ENCODE results near the gene BDH2.

Gene BDH2

DNA sequence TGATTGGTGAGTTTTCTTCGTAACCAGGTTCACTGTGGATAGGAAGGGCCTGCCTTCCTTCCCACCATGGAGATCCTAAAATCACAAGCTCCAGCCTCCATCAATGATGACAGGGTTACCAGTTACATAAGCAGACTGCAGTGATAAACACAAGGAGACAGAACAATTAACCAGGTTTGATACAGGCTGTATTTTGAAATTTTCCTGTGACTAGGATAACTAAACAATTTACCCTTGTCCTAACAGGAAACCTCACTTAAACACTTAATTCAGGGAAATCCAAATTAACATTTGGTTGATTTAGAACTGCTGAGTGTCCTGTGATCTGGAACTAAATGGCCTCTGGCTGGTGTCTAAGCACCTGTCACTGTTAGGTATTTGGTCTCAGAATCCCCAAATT is 20.0 kb downstream of the BDH2 start:
- DNase-seq = no peak

DNA sequence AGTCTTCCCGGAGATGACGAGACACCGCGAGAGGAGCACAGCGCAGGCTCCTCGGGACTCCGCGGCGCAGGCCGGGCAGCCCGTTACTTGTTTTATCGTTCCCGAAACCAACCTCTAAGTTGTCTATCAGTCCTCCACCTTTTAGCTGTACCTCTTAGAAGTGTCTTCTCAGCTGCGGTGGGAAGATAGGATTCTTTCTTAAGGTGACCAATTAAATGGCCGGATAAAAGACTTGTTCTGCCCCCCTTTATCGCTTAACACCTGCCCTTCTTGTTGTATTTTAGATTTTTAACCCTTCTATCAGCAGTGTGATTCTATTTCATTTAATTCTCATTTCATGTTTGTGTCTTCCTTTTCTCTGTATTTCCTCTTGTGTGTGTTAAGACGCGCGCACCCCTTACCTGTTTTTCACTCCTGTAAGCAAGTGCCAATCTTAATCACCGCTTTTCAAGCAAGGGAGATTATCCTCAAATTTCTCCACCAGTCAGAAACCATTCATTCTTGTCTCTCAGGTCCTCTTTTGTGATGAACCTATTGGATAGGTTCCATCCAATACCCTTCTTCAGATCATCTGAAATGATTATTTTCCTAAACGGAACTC is 22.8 kb downstream of the BDH2 start, which contains the start of gene SLC9B2:
TSS of gene SLC9B2 (minus strand) at position 15 of the 601 bp plus-strand sequence. CDS start 9,211 bp downstream, outside the sequence.
- DNase-seq = no peak

- DNase-seq = peak; percentile 19
These were observed 23.5 kb downstream of the BDH2 start for GRCh38 chr4:103075894-103076746.

DNA sequence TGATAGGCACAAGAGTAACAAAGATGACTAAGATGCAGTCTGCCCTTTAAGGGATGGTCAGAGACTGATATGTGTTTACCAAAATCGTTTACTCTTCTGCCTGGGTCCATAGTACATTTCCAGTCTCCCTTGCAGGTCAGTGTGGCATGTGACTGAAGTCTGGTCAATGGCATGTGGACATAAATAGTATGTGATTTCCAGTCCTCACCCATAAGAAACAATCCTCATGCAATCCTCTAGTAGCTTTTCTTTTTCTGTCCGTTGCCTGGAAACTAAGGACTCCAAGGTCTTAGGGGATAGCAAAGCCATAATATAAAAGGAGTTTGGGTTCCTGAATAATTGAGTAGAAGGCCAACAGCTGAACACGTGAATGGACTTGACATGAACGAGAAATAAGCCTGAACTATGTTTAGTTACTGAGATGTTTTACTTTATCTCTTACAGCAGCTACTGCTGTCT is 24.2 kb downstream of the BDH2 start:
- no peak for DNase-seq

- no peak for DNase-seq
These were observed 24.7 kb downstream of the BDH2 start for GRCh38 chr4:103074744-103075434.

DNA sequence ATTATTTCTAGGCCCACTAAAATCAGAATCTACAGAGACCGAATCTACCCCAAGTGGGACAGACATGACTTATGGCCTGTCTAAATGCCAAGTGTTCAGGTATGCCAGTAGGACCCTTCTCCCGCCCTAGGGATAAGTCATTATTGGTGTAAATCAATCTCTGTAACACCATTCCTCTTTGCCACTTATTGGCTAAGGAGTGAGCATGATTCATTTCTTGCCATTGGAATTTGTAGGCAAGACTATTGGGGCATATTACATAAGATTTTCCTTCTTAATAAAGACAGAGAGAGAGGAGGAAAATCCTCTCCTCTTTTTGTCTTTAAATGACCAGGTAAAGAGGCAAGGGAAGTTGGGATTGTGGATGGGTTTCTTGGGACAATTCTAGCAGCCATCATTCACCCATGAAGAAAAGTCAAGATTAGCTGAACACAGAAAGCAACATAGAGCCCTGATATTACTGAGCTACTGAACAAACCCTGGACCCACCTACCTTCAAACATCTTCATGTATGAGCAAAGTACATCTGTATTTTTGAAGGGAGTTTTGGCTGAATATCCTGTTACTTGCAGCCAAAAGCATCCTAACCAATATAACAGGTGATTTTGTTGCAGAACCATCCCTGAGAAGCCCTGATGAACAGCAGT is 25.7 kb downstream of the BDH2 start:
- no peak for DNase-seq

DNA sequence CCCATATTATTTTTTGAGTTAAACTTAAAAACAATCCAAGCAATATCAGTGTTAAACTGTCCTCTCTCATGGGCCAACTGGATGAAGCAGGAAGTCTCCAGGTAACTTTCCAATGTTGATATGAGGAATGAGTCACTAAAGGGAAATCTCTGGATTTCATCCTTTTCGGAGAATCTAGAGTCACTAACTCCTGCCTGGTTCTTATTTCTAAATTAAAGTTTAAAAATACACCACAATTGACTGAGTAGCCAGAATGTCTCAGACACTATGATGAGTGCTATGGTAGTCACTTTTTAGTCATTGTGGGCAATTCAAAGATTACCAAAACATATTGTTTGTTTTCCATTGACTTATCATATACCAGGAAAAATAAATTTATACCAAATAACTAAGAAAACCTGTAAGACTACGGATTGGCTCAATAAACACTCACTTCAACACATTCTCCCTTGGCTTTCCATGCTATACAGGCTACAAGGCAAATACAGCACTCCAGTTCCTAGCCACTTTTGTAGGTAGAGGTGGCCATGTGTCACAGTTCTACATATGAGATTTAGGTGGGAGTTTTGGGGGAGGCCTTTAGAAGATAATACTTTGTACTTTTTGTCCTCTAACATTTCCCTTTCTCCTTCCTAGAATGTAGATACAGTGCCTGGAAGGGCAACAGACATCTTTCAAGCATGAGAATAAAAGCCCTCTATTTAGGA is 31.6 kb downstream of the BDH2 start:
- DNase-seq = no peak

DNA sequence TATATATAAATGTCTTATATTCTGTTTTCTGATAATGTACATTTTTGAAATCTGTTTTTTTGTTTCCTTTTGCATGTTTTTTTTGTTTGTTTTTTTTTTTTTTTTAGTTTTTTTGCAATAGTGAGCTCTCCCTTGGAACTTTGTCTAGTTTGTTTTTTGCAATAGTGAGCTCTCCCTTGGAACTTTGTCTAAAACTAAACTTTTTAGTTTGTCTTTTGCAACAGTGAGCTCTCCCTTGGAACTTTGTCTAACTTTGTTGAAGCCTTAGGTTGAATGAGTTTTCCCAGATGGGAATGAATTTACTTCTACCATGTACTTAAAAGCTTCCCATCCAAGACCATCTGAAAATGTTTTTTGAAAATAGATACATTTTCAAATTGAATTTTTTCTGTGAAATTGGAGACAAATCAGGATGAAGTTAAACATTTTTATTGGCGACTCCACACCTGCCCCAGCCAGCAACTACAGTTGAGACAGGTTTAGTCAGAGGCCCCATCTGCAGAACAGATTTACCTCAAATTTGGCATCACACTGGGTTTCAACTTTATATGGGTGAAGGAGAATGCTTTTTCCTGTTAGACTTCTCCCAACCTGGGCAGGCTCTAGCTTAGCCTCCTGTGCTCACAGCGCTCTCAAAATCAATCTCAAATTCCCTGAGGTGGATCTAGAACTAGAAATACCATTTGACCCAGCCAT is 39.0 kb downstream of the BDH2 start:
- DNase-seq = no peak

DNA sequence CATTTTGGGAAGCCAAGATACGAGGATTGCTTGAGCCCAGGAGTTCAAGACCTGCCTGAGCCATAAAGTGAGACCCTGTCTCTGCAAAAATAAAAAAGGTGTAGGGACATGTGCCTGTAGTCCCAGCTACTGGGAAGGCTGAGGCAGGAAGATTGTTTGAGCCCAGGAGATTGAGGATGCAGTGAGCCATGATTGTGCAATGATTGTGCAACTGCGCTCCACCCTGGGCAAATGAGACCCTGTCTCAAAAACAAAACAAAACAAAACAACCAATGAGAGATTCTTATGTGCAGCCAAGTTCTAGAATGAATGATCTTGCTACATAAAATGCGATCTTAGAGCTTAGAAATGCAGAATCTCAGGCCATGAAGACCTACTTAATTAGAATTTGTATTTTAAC is 45.6 kb downstream of the BDH2 start:
- no peak for DNase-seq

GRCh38 chr4:103052779-103053178 is 46.9 kb downstream of the BDH2 start:
- DNase-seq = no peak

GRCh38 chr4:103052145-103052544 is 47.5 kb downstream of the BDH2 start:
- DNase-seq = no peak

- no peak for DNase-seq
These were observed 48.7 kb downstream of the BDH2 start for GRCh38 chr4:103050736-103051436.

DNA sequence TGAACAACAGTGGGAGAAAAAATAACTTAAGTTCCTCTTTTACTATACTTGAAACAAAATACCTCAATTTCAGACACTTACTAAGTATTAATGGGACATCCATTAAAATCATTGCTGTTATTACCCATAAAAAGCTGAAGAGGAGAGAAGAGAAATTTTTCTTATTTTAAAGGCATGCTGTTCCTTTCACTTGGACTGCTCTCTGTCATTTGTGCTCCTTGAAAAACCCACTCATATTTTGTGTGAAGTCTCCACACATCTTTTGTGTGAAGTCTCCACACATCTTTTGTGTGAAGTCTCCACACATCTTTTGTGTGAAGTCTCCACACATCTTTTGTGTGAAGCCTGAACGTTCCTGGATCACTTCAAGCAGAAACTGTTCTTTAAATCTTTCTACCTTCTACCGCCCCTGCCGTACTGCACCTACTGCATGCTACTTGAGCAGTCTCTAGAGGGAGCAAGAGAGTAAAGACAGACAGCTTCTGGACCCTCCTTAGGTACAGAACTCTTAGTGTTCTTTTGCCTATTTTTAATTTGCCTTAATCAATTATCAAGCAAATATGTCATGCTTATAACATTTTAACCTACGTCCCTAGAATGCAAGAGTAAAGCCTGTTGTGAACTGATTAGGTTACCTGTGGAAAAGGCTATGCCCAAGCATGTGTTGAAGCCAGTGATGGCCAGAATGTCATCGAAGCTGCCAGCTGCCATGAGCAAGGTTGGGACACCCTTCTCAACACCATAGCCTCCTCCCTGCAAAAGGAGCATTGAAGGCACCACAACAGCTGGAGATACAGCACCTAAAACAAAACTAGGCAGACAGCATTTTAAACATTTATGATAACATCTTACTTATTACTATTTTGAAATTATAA is 53.0 kb downstream of the BDH2 start:
- no peak for DNase-seq

- DNase-seq = no peak
These were observed 55.5 kb downstream of the BDH2 start for GRCh38 chr4:103044183-103044582.

- DNase-seq = no peak
These were observed 63.5 kb downstream of the BDH2 start for GRCh38 chr4:103036169-103036568.

- DNase-seq = no peak
These were observed 67.1 kb downstream of the BDH2 start for GRCh38 chr4:103032574-103032973.

GRCh38 chr4:103030791-103031190 is 68.8 kb downstream of the BDH2 start:
- DNase-seq = no peak

DNA sequence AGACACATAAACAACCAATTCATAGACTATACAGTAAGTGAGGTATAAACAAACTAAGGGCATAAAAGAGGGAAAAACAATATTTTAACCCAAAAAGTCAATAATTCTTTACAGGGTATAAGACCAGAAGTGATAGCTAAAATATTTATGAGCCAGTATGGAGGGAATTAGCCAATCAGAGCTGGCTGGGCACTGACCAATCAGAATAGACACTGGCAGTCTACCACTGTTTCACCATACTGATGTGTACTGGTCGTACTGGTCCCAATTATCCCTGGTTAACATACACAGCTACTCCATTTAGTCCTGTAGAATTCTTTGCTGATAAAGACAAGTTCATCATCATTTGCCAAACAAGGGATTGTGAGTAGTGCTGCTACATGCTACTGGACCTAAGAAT is 70.3 kb downstream of the BDH2 start:
- DNase-seq = no peak

Measured in 8988T (cell line).